Measurements from ENCODE around the gene CYP2J2.
"Not testable (repeated sequence)": the region's sequence is repeated elsewhere in the genome, so short reads cannot be mapped to it uniquely, and the experiment has no call there.

CYP2J2 gene

DNA sequence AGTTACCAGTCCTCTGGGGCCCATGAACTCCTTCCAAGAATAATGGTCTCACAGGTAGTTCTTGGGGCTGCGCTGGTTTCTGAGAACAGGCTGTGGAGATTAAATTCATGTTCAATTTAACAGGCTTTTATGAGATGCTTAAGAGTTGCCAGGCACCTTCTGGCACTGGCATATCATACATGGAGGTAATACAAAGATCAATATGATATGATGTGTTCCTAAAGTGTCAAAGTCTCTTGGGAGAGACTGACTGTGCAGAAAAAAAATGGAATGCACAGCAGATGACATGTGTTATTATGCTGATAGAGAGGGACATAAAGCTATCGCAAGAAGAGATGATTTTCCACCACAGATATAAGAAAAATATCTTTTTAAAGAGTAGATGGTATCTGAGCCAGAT is 6.8 kb downstream of the CYP2J2 start:
- DNase-seq, result no peak

DNA sequence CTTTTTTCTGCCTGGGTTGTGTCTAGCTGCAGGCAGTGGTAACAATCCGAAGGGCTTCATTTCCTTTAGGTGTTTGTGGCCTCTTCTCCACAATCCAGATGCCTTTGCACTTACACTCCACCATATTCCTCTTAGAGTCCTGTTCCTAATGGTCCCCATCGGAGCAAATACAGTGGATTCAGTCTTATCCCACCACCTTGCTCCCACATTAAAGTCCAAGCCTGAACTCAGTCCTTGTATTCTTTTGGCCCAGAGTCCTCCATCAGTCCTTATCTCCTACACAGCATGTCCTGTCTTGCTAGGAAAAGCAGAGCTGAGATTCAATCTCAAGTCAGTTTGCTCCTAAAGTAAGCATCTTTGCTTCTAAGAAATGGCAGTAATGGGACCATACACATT is 8.8 kb downstream of the CYP2J2 start:
- no peak for DNase-seq

DNA sequence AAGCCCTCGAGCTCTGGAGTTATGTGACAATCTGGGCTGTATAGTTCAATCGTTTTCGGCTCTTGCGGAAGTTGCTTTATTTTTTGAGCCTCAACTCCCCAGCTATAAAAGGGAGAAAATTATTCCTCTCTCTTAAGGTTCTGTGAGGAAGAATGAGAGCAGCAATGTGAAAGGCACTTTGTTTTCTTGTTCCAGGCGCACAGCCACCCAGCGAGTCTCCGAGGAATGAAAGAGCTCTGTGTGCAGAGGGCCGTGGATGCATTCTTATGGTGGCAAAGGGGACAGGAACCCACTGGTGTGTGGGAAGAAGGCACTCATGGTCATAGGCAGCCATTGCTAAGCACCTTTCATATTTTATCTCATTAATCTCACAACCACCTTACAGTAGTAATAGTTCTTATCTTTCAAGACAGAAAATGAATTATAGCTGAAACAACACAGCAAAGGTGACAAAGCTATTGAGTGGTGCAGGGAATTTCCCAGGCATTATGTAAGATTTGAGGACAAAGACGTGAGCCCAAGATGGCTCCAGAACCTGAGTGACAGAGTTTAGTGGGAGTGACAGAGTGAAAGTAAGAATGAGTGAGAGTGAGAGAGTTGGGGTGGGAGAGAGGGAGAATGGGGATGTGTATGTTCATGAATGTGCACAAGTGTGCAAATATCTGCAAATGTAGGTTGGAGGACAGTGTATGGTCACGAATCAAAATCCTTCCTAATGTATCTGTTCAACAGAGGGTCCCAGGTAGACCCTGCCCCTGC is 9.4 kb downstream of the CYP2J2 start:
- DNase-seq, result no peak

DNA sequence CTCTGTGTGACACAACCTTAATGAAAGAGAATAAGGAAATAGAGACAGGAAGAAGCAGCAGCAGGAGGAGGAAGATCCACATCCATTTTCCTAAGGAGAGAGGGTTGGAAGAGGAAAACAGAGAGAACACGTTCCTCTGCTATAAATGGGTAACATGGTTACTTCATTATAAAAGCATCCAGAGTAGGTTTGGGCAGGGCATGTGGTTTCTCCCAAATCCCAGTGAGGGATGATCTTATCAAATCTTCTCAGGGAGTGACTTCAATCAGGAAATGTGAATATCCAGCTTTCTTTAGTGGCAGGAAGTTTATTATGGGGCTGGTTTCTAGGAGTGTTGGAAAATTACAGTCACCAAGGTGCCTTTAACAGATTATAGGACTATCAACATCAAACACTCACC is 11.1 kb downstream of the CYP2J2 start:
- DNase-seq, result no peak

DNA sequence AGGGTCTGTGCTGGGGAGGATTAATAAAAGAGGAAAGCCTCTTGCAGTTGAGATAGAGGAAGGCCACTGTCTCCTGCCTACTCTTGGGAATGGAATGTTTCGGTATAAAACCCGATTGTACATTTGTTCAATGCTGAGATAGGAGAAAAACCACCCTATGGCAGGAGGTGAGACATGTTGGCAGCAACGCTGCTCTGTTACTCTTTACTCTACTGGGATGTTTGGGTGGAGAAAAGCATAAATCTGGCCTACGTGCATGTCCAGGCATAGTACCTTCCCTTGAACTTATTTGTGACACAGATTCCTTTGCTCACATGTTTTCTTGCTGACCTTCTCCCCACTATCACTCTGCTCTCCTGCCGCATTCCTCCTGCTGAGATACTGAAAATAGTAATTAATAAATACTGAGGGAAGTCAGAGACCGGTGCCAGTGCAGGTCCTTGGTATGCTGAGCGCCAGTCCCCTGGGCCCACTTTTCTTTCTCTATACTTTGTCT is 11.7 kb downstream of the CYP2J2 start:
- DNase-seq, result not testable (repeated sequence)

DNA sequence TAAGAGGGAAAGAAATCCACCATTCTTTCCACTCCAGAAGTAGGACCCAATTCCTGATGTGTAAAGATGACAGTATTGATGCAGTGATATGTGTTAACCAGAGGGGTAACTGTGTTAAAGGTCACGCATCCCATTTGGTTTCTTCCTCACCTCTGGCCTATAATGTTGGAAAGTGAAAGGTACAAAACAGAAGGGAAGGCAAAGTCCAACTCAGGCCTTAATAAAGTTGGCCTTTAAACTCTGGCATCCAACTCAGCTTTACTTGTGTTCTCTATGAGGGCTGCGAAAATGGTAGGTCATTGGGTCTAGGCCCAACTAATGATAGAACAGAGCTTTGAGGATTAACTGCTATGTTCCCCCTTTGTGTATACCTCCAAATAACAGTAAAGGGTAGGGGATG is 17.9 kb downstream of the CYP2J2 start:
- DNase-seq, result no peak

DNA sequence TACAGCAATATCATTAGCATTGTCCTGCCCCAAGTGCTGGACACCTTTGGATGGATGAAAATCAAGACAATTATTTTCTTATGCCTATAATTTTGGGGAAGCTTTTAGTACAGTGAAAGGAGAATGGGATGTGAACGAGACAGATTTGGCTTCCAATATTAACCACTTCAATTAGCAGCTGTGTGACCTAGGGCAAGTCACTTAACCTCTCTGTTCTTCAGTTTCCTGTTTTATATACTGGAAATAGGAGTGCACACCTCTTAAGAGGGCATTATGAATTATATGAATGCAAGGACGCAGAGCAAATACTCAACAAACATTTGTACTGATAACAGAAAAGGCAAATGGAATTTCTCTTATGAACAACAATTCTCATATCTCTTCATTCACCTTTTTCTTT is 18.5 kb downstream of the CYP2J2 start:
- no peak for DNase-seq

DNA sequence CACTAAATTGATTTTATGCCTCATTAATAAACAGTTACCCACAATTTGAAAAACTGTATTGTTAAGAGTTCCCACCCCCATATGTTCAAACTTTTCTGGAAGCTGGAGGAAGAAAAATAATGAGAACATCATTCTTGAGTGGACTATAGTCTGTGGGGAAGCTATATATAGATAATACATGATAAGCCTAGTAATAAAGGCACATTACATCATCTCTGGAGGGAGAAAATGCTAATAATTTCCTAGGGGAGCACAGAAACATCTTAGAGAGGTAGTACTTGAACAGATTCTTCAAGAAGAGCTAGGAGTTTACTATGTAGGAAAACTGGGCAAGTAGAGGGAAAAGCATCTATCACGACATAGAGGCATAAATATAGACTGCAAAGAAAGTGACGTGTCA is 19.6 kb downstream of the CYP2J2 start:
- no peak for DNase-seq

DNA sequence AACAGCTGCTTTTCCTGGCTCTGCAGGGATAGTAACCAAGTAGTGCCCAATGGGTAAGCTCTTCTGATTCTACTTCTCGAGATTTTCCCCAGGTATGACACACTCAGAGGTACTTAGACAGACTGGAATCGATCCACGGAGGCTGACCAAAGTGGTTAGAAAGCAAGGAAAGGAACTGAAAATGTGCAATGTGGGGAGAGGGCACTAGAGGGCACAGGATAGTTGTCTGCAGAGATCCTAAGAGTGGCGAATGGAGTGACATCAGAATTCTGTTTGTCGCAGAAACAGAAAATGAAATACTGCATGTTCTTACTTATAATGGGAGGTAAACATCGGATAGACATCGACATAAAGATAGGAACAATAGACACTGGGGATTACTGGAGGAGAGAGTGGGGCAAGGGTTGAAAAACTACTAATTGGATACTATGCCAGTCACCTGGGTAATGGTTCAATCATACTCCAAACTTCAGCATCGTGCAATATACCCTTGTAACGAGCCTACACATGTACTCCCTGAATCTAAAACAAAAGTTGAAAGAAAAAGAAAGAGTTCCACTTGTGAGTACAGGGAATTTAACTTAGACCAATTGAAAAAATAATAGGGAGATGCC is 23.3 kb downstream of the CYP2J2 start:
- peak in 1 of 2 donors; percentile 10 for DNase-seq

DNA sequence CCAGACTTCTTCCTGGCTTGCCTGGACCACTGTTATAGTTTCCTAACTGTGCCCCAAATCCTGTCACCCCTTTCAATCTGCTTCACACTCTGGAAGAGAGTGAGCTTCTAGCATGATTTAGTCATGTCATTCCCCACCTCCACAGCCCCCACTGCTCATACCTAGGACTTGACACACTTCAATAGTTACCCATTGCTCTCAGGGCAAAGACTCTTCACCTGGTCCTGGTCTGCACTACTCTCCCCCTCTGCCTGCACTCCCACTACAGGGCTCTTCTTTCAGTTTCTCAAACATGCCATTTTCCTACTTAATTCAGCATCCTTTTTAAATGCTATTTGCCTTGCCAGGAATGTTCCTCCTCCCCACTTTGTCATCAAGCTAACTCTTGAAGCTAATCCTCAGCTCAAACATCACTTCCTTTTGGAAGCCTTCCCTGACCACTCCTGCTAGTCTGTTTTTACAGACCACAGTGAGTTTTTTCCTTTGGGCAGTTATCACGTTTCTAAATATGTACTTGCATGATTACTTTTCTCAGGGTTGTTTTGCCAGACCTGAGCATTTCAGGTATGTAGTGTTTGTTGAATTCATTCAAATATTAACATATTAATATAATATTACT is 24.7 kb downstream of the CYP2J2 start:
- DNase-seq, result no peak

DNA sequence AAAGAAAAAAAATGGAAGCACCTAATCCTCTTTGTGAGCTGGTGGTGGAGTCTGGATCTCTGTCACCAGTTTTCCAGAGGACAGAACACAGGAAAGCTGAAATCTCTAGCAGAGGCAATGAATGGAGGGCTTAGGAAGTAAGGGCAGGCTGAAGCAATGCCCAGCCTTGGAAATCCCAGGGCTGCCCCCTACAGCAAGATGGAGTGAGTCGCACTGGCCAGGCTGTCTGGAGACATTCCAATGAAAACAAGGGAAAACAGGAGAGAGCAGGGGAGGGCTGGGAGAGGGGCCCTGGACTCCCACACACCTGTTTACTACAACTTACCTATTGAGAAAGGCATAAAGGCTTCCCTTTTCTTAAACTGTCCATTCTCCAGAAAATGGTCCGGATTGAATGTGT is 25.9 kb downstream of the CYP2J2 start:
- no peak for DNase-seq

DNA sequence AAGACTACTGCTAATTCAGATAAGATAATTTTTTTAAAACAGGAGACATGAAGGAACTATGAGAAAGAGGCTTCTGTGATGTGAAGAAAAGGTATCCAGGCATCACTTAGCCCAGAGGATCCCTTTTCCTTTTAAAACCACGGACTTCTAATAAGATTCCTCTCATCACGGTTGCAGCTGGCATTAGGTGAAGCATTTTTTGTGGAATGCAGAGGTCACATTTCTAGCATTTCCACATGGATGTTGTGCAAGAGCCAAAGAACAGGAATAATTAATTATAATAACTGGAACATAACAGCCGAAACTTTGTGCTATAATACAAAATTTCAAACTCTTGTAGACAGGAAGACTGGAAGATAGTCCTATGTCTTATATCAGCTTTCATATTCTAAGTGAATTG is 27.6 kb downstream of the CYP2J2 start:
- DNase-seq, result no peak

DNA sequence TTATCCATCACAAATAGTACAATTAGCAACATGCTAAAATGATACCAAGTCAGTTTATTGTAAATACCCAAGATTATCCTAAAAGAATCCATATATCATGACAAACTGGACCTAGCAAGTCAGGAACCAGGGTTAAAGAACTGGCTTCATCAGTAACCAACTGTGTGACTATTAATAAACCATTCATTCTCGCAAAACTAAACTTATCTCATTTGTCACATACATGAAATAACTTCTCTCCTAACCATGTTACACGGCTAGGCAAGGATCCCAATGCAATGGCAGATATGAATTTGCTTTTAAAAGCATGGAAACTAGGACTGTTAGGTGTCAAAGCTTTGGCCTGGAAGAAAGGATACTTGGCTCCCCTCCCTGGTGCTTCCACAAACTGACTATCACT is 29.4 kb downstream of the CYP2J2 start:
- no peak for DNase-seq

DNA sequence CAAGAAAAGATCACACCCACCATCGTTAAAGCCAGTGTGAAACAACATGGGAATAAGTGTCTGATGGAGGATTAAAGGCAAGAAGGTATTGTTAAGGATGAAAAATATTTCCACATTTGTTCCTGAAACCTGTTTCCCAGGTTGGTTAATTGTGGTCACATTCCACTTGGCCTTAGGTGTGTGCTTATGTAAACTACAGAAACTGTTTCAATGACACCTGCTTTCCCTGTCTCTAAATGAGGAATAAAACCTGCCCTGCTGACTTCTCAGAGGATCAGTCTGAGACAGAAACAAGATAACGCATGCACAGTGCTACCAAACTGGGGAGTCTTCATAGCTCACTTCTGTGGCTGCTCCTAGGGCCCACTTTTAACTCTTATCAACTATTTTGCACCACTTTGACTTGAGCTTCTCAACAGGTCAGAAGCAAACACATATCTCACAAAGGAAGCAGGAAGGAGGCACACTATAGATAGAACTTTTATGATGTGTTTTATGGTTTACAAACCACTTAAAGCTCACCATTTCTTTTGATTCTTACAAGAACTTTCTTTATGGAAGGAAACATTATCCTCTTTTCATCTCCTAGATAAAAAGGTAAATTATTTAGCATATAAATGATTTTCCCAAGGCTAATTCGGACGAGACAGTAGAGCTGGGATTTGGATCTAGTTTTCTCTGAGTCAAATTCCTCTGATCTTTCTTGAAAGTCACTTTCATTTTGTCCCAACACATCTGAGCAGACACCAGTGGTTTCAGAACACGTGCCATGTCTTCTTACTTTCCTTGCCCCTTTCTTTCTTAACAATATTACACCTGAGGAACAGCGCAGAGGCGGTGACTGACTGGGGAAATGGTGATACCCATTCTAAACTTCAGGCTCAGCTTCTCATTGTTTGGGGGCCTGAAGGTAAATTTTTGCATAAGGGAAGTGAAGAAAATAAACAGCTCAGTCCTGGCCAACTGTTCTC is 33.4 kb downstream of the CYP2J2 start:
- no peak for DNase-seq

DNA sequence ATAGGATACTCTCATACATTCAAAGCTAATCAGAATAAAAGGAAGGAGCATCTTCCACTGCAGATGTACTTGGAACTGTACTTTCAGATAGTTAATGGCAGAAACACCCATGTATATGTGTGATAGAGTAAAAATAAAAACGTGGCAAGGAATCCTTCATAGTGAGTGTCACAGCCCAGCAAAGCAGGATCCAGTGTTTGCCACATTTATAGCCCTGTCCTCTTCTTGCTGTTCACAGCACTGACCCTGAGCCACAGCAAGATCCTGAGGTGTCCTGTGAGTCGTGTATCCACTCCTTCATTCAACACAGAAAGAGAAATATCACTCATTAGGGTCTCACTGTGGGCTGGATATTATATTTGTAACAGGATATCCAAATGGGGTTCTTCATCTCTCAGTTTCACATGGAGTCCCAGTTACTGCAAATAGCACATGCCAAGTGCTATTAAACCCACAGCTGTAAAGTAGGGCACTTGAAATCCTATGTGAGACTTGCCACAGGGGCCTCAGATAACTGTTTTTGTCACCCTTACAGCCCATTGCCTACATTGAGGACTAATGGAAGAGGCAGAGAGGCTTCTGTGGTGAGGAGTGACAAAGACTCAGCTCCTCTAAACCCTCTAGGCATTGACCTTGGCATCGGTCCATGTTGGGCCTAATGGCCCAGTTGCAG is 41.3 kb downstream of the CYP2J2 start:
- no peak for DNase-seq

DNA sequence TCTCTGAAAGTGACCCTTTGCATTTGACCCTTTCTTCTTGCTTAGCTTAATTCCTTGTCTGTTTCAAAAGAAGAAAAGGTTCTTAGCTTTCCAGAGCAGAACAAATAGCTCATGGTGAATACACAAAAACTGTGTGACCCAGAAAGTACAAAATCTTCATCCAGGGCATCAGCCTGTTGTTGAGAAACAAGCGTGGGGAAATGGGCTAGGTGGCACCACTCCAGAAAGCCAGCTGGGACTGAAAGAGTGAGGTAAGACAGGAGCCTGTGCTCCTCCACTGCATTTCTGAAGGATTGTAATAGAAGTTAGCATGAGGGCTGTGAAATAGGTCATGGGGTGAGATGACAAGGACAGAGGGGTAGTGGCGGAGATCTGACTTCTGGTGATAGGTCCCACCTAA is 45.8 kb downstream of the CYP2J2 start:
- DNase-seq, result no peak

DNA sequence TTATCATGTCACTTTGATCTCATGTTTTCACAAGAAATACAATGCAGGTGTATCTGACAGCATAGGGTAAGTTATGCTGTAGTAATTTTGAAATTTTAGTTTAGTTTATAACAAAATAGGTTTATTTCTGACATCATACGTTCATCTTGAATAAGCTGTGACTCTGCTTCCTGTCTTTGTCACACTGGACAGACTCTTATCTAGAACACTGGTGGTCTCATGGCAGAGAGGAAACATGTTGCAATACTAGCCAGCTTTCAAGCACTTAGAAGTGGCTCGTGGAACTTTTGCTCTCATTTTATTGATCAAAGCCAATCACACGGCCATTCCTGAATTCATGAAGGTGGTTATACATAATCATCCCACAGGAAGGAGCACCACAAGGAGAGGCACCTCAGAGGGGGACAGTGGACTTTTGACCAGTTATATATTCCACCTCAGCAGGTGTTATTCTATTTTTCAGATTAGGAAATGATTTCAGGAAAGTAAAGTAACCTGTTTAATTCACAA is 46.5 kb downstream of the CYP2J2 start:
- DNase-seq, result no peak

DNA sequence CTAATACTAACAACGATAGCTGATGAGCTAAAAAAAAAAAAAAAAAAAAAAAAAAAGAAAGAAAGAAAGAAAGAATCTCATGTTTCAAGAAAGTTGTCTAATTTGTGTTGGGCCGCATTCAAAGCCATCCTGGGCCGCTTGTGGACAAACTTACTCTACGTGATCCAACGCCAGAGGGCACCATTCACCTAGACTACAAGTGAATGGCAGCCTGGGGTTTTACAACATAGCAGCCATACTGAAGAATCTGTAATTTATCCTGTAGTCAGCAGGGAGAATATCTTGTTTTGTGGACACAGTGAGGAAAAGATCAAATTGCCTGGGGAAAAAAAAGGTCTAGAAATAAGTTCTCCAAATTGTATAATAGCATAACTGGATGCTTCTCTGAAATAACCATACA is 47.0 kb downstream of the CYP2J2 start:
- DNase-seq, result peak; percentile 43 to 53

DNA sequence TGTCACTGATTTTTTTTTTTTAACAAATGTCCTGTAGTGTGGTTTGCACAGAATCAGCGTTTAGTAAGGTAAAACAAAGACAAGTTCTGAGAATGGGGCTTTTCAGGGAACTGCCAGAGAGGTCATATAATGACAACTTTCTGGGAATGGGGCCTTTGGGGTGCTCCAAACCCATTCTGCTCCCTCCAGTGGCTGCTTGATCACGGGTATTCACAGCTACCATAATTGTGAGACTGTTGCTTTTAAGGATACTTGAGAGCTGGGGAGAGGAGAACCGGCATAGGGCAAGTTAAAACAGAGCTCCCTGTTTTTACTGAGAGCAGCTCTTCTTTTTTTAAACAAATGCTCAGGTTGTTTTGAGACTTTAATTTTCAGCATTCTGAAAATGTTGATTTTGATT is 48.2 kb downstream of the CYP2J2 start:
- DNase-seq, result no peak

DNA sequence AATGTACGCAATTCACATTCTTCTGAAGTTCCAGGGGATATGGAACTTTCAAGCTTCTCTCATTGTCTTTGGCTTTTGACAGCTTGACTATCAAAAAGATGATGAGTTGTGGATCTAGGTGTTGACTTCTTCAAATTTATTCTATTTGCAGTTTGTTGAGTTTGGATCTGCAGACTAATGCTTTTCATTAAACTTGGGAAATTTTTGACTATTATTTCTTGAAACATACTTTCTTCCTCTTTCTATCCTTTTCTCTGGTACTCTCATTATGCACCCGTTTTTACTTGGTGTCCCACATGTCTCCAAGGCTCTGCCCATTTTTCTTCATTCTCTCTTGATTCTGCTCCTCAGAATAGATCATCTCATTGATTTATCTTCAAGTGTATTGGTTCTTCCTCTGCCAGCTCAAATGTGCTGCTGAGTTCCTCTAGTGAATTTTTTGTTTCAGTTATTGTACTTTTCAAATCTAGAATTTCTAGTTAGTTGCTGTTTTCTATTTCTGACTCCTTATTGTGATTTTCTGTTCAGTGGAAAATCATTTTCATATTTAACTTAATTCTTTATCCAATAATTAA is 49.4 kb downstream of the CYP2J2 start:
- DNase-seq, result no peak

DNA sequence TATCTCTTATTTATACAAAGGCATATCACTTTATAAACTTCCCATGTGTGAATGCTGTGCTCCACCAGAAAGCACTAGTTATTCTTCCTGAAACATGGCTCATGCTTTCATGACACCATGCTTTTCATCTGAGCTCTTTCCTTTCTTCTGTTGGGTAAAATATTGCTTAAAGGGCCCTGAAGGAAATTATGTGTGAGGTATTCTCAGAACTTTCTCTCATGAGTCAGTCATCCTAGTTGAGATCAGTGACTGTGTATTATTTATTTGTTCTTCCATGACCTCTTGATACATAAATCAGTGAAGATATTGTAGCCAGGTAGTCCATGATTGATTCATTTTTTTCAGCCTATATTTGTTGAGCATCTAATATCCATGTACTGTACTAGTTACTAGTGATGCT is 54.8 kb downstream of the CYP2J2 start:
- no peak for DNase-seq

DNA sequence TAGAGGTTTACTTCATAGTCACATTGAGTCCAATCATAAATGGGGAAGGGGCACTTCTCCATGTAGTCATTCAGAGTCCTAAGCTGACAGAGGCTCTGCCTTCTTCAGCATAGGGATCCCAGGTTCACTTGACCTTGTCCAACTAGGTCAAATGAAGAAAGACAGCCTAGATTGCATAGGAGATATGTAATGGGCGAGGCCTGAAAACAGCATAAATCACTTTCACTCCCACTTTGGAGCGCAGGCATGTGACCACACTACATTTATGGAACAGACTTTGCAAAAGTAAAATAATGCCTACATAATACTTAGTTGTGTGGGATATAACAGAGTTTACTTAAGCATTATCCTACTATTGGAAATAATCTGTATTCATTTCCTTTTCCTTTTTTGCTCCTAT is 60.1 kb downstream of the CYP2J2 start:
- DNase-seq, result no peak

Data from stimulated activated CD4-positive, alpha-beta T cell treated with anti-CD3 and anti-CD28 coated beads, Interleukin-2, amount 100 ng/mL, for 24 hours (primary cell).